ENCODE measurements around the gene CERS6. TPM values are rescaled to one million over a fixed set of nuclear protein-coding genes. Genes with fewer than 3 reads are reported as not detected.
A peak's percentile ranks its signal among the peaks of the same experiment; 100 is the strongest.
"Not testable (repeated sequence)": the region's sequence is repeated elsewhere in the genome, so short reads cannot be mapped to it uniquely, and the experiment has no call there.

Gene CERS6
- total RNA-seq, 1 experiment from 2014 or later: 45.9 TPM

DNA sequence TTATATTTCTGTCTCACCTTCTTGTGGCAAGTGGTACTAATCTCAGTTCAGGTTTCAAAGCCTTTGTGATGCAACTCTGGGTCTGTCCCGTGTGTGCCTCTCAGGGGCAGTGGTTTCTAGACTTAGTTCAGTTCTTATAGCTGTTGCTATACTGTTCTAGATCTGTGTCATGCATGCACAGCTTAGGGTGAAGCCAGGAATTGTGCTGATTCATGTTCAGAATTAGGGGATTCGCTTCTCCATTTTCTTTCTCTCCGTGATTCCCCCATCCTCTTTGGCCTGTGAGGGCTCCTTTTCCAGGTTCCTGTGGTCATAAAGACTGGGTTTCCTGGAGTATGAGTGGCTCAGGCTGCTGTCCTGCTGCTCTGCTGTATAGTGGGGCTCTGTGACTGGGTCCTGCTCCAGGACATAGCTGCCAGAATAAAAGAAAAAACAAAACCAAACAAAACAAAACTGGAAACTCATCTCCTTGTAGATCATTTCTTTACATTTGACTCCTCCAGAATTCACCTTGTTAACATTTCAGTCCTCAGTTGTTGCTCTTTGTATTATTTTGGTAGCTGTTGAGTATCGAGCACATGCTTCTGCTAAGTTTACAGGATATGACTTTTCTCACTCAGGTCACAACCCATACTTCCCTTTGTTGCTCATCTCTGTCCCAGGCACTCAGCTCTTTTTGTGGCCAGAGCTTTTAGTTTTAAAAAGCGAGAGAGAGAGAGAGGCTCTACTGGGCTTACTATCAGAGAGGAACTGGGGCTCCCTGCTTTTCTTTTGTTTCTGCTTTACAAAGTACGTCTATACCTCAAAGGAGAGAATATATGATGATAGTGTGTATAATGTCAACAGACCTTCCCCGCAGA lies 34.2 kb downstream of the CERS6 start:
- TF ChIP-seq, protein P1, sequence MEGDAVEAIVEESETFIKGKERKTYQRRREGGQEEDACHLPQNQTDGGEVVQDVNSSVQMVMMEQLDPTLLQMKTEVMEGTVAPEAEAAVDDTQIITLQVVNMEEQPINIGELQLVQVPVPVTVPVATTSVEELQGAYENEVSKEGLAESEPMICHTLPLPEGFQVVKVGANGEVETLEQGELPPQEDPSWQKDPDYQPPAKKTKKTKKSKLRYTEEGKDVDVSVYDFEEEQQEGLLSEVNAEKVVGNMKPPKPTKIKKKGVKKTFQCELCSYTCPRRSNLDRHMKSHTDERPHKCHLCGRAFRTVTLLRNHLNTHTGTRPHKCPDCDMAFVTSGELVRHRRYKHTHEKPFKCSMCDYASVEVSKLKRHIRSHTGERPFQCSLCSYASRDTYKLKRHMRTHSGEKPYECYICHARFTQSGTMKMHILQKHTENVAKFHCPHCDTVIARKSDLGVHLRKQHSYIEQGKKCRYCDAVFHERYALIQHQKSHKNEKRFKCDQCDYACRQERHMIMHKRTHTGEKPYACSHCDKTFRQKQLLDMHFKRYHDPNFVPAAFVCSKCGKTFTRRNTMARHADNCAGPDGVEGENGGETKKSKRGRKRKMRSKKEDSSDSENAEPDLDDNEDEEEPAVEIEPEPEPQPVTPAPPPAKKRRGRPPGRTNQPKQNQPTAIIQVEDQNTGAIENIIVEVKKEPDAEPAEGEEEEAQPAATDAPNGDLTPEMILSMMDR (IDR thresholded peaks at IDR 0.05; ENCODE audit: unreplicated experiment): no peak
- BruUV-seq (replicated peaks): no TSS peak
- DNase-seq: no peak
- Mint-ChIP-seq H3K9me3 (ENCODE audit: low read depth, unreplicated experiment) (no peaks in the 10 kb centered on the region), H3K4me3 (ENCODE audit: low read depth, unreplicated experiment) (peak overlapping the region; percentile 48), H3K36me3 (ENCODE audit: insufficient read depth, unreplicated experiment) (no peaks in the 10 kb centered on the region), H3K4me1 (ENCODE audit: low read depth, unreplicated experiment) (peaks cover 23% of the 10 kb centered on the region), H3K27ac (ENCODE audit: unreplicated experiment) (peak overlapping the region; percentile 78), H3K27me3 (ENCODE audit: unreplicated experiment) (no peaks in the 10 kb centered on the region)
- intact Hi-C loops (cut with micrococcal nuclease; ENCODE audit: unreplicated experiment): no loop called here
- CTCF ChIA-PET: no interaction called here

DNA sequence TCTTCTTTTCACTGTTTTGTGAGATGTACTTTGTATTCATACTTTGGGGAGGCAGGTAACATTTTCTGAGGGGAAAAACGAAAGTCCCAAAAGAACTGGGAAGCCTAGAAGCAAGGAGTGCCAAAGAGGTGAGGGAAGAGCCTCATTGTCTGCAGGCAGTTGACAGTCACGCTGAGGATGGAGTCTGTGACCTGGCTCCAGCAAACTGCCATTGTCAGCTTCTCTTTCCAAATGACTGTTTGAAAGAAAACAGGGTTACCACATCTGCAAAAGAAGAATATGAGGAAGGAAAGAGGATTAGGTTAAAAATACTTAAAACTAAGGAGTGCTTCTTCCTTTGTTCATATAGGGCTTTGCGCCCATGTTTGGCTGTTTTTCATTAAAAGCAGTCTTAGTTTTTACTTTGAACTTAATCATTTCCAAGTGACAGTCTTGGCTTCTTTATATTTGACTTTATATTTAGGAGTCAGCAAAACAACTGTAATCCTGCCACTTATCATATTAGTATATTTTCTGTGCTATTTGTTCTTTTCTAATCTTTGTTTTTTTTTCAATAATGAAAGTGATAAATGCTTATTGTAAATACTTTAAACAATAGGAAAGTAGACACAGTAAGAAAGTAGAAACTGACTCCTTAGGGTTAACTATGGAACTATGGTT lies 35.0 kb downstream of the CERS6 start:
- BruUV-seq (replicated peaks): no TSS peak
- H3K4me3 Mint-ChIP-seq (ENCODE audit: low read depth, unreplicated experiment): no peak overlapping the region
- CTCF ChIA-PET: no interaction called here
- H3K27me3 Mint-ChIP-seq (ENCODE audit: unreplicated experiment): no peaks in the 10 kb centered on the region
- H3K36me3 Mint-ChIP-seq (ENCODE audit: insufficient read depth, unreplicated experiment): no peaks in the 10 kb centered on the region
- TF ChIP-seq, protein P1 (IDR thresholded peaks at IDR 0.05; ENCODE audit: unreplicated experiment): no peak
- no peak overlapping the region for H3K27ac Mint-ChIP-seq (ENCODE audit: unreplicated experiment)
- intact Hi-C loops (cut with micrococcal nuclease; ENCODE audit: unreplicated experiment): no loop called here
- no peaks in the 10 kb centered on the region for H3K9me3 Mint-ChIP-seq (ENCODE audit: low read depth, unreplicated experiment)
- DNase-seq: no peak
- peaks cover 23% of the 10 kb centered on the region for H3K4me1 Mint-ChIP-seq (ENCODE audit: low read depth, unreplicated experiment)

DNA sequence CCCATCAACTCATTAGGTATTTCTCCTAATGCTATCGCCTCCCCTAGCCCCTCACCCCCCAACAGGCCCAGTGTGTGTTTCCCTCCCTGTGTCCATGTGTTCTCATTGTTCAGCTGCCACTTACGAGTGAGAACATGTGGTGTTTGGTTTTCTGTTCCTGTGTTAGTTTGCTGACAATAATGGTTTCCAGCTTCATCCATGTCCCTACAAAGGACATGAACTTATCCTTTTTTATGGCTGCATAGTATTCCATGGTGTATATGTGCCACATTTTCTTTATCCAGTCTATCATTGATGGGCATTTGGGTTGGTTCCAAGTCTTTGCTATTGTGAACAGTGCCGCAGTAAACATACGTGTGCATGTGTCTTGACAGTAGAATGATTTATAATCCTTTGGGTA lies 35.7 kb downstream of the CERS6 start:
- intact Hi-C loops (cut with micrococcal nuclease; ENCODE audit: unreplicated experiment); H3K27me3 Mint-ChIP-seq (ENCODE audit: unreplicated experiment); BruUV-seq (replicated peaks); H3K4me3 Mint-ChIP-seq (ENCODE audit: low read depth, unreplicated experiment); H3K9me3 Mint-ChIP-seq (ENCODE audit: low read depth, unreplicated experiment); DNase-seq; H3K27ac Mint-ChIP-seq (ENCODE audit: unreplicated experiment); CTCF ChIA-PET; H3K36me3 Mint-ChIP-seq (ENCODE audit: insufficient read depth, unreplicated experiment): not testable (repeated sequence)
- H3K4me1 Mint-ChIP-seq (ENCODE audit: low read depth, unreplicated experiment): peaks cover 23% of the 10 kb centered on the region

DNA sequence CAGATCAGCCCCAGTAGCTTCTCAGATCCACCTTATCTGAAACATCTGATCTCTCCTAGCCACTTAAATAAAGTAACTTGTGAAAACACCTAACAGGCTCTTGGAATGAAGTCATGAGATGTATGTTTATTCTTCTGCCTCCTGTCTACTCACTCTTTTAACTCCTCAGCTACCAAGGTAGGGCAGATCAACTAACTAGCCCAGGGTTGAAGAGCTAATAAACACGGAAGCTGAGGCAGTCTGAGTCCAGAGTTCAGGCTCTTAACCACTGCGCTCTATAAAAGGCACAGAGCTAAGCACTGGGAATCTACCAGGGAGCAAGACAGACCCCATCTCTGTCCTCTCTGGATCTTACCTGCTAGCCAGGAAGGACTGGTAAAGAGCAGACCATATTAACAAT lies 37.1 kb downstream of the CERS6 start:
- H3K36me3 Mint-ChIP-seq (ENCODE audit: insufficient read depth, unreplicated experiment); BruUV-seq (replicated peaks); H3K27me3 Mint-ChIP-seq (ENCODE audit: unreplicated experiment); CTCF ChIA-PET; H3K4me3 Mint-ChIP-seq (ENCODE audit: low read depth, unreplicated experiment); intact Hi-C loops (cut with micrococcal nuclease; ENCODE audit: unreplicated experiment); DNase-seq; H3K27ac Mint-ChIP-seq (ENCODE audit: unreplicated experiment); H3K9me3 Mint-ChIP-seq (ENCODE audit: low read depth, unreplicated experiment): not testable (repeated sequence)
- H3K4me1 Mint-ChIP-seq (ENCODE audit: low read depth, unreplicated experiment): peaks cover 23% of the 10 kb centered on the region

DNA sequence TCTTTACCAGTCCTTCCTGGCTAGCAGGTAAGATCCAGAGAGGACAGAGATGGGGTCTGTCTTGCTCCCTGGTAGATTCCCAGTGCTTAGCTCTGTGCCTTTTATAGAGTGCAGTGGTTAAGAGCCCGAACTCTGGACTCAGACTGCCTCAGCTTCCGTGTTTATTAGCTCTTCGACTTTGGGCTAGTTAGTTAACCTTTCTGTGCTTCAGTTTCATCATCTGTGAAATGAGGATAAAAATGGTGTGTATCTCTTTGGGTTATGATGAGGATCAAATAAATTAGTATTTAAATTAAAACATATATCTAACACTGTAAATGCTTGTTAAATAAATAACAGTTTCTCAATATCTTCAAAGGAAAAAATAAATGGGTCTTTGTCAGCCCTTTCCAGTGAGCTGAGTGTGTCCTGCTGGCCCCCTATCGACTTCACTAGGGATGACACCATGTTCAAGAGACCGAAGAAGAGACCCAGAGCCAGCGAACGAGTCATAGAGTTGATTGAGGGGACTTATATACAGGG lies 38.2 kb downstream of the CERS6 start:
- DNase-seq: peak; percentile 16
- H3K4me1 Mint-ChIP-seq (ENCODE audit: low read depth, unreplicated experiment): peaks cover 23% of the 10 kb centered on the region
- TF ChIP-seq, protein P1 (IDR thresholded peaks at IDR 0.05; ENCODE audit: unreplicated experiment): no peak
- no peaks in the 10 kb centered on the region for H3K9me3 Mint-ChIP-seq (ENCODE audit: low read depth, unreplicated experiment)
- no peak overlapping the region for H3K27ac Mint-ChIP-seq (ENCODE audit: unreplicated experiment)
- no peak overlapping the region for H3K4me3 Mint-ChIP-seq (ENCODE audit: low read depth, unreplicated experiment)
- H3K36me3 Mint-ChIP-seq (ENCODE audit: insufficient read depth, unreplicated experiment): no peaks in the 10 kb centered on the region
- BruUV-seq (replicated peaks): no TSS peak
- CTCF ChIA-PET: no interaction called here
- no peaks in the 10 kb centered on the region for H3K27me3 Mint-ChIP-seq (ENCODE audit: unreplicated experiment)
- intact Hi-C loops (cut with micrococcal nuclease; ENCODE audit: unreplicated experiment): no loop called here
